Neural cell (in vitro differentiated cells): ENCODE measurements around the gene ZCCHC24. TPM values are rescaled to one million over a fixed set of nuclear protein-coding genes. Genes with fewer than 3 reads are reported as not detected.

Experiments used
- H2AFZ ChIP-seq: fragments of 200-600, 300-800 bp; sonication (generic), shearing (Covaris generic); 2 replicates; pipeline ENCODE4 v1.6.0; 2014; ENCODE audit warnings: low read depth, mild to moderate bottlenecking, antibody characterized with exemption, low read length, moderate library complexity
- H3F3A ChIP-seq: fragments of 200-600 bp; shearing (Covaris generic); 2 replicates; pipeline ENCODE4 v1.6.1; 2016; ENCODE audit warnings: mild to moderate bottlenecking, moderate library complexity, mixed read lengths, antibody characterized with exemption, low read length; ENCODE audit not compliant: insufficient read depth, poor library complexity, severe bottlenecking
- H3K27ac ChIP-seq: fragments of 200-600, 300-800 bp; sonication (generic), shearing (Covaris generic); 2 replicates; pipeline ENCODE4 v1.5.1; 2014; ENCODE audit warnings: mild to moderate bottlenecking, low read length, moderate library complexity
- H3K27me3 ChIP-seq: fragments of 300-800, 200-600 bp; sonication (generic), shearing (Covaris generic); 2 replicates; pipeline ENCODE4 v1.6.0; 2014; ENCODE audit warnings: mild to moderate bottlenecking, low read depth, low read length, moderate library complexity; ENCODE audit not compliant: insufficient read depth
- H3K36me3 ChIP-seq: fragments of 300-800, 200-600 bp; sonication (generic), shearing (Covaris generic); 2 replicates; pipeline ENCODE4 v1.5.1; 2014; ENCODE audit warnings: mild to moderate bottlenecking, antibody characterized with exemption, low read length, moderate library complexity; ENCODE audit not compliant: insufficient read depth
- H3K4me2 ChIP-seq: fragments of 300-800, 200-600 bp; sonication (generic), shearing (Covaris generic); 2 replicates; pipeline ENCODE4 v1.6.0; 2014; ENCODE audit warnings: mild to moderate bottlenecking, low read length
- H3K4me3 ChIP-seq: fragments of 300-800, 200-600 bp; sonication (generic), shearing (Covaris generic); 2 replicates; pipeline ENCODE4 v1.5.1; 2014; ENCODE audit warnings: mild to moderate bottlenecking, low read length, moderate library complexity
- H3K79me2 ChIP-seq: fragments of 200-600 bp; shearing (Covaris generic); replicated peaks from 2 replicates; pipeline ENCODE4 v1.6.0; 2014; ENCODE audit warnings: mild to moderate bottlenecking, low read length, moderate library complexity; ENCODE audit not compliant: insufficient read depth
- H3K9ac ChIP-seq: fragments of 300-800, 200-600 bp; sonication (generic), shearing (Covaris generic); 2 replicates; pipeline ENCODE4 v1.6.1; 2016; ENCODE audit warnings: mild to moderate bottlenecking, low read length, mixed read lengths
- H3K9me2 ChIP-seq: fragments of 200-600 bp; shearing (Covaris generic); 2 replicates; pipeline ENCODE4 v1.6.1; 2016; ENCODE audit warnings: mild to moderate bottlenecking, low read length, mixed read lengths; ENCODE audit not compliant: insufficient read depth
- H3K9me3 ChIP-seq: fragments of 200-600, 300-800 bp; sonication (generic), shearing (Covaris generic); 2 replicates; pipeline ENCODE4 v1.6.1; 2016; ENCODE audit warnings: mild to moderate bottlenecking, mixed run types, low read length, moderate library complexity, mixed read lengths
- H4K20me1 ChIP-seq: fragments of 200-600 bp; shearing (Covaris generic); 2 replicates; pipeline ENCODE4 v1.6.1; 2016; ENCODE audit warnings: mild to moderate bottlenecking, mixed run types; ENCODE audit not compliant: insufficient read depth
- EP300 ChIP-seq: fragments of 450-650 bp; conservative IDR thresholded peaks from 2 replicates; pipeline ENCODE4 v1.6.1; 2014; ENCODE audit warnings: antibody characterized with exemption, mild to moderate bottlenecking, moderate library complexity; ENCODE audit not compliant: poor library complexity, severe bottlenecking
- EZH2 ChIP-seq: fragments of 200-600, 300-800 bp; shearing (Covaris generic), sonication (generic); IDR thresholded peaks from 2 replicates; pipeline ENCODE4 v1.6.1; 2014; ENCODE audit warnings: antibody characterized with exemption, low read length, borderline replicate concordance, mild to moderate bottlenecking; ENCODE audit not compliant: insufficient read depth, poor library complexity, severe bottlenecking
- MXI1 ChIP-seq: fragments of 450-650 bp; conservative IDR thresholded peaks from 2 replicates; pipeline ENCODE4 v1.6.1; 2014; ENCODE audit warnings: antibody characterized with exemption, mild to moderate bottlenecking; ENCODE audit not compliant: poor library complexity, severe bottlenecking
- POLR2AphosphoS5 ChIP-seq: IDR thresholded peaks from 2 replicates; pipeline ENCODE4 v1.6.1; 2012
- RAD21 ChIP-seq: fragments of 450-650 bp; conservative IDR thresholded peaks from 2 replicates; pipeline ENCODE4 v1.6.1; 2014; ENCODE audit warnings: antibody characterized with exemption, mild to moderate bottlenecking, moderate library complexity
- SMC3 ChIP-seq: fragments of 450-650 bp; conservative IDR thresholded peaks from 2 replicates; pipeline ENCODE4 v1.6.1; 2014; ENCODE audit warnings: antibody characterized with exemption, mild to moderate bottlenecking, moderate library complexity; ENCODE audit not compliant: poor library complexity
- TAF1 ChIP-seq: IDR thresholded peaks from 2 replicates; pipeline ENCODE4 v1.6.1; 2012; ENCODE audit warnings: low read depth
- polyA plus RNA-seq: library from polyadenylated mRNA; depleted of rRNA; stranded (reverse); fragments of >200 nt; gene quantifications from 2 replicates; pipeline ENCODE4 v1.2.3, GENCODE V29; 2014
- TF ChIP-seq, protein P1 (sequence below): fragments of 450-650 bp; IDR thresholded peaks from 2 replicates; pipeline ENCODE4 v1.5.1; 2014; ENCODE audit warnings: antibody characterized with exemption, mild to moderate bottlenecking, moderate library complexity; ENCODE audit not compliant: poor library complexity, severe bottlenecking
- TF ChIP-seq, protein P2 (sequence below): IDR thresholded peaks from 2 replicates; pipeline ENCODE4 v1.6.1; 2012; ENCODE audit warnings: borderline replicate concordance

ZCCHC24 gene
- polyA plus RNA-seq, 1 donor from 2014 or later: not detected

DNA sequence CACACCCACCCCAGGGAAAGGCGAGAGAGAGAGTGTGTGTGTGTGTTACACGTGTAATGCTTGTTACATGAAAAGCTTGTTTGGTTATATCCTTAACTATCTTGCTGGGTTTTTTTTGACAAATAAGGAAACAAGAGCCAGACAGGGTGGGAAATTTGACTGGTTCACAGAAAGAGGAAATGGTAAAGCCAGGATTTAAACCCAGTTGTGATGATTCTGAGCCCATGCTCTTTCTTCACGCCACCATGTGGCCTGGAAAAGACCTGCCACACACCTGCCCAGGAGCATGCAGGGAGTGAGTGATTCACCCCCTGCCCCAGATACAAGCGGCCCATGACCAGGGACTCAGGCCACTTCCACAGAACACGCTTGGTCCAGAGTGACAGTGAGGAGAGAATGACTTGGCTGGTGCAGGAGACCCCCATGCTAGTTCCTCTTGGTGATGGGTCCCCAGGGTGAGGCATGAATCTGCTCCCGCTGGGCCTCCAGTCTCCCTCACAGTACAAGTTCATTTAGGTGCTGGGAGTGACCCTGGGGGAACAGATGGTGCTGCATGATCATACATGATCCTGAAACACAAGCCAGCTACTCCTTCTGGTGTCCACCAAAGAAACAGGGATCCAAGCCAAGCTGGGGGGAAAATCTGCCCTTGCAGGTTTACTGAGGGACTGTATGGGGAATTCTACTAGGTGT is 45.9 kb upstream of the ZCCHC24 start:
- H4K20me1 ChIP-seq: no peaks in the 10 kb centered on the region
- no peak overlapping the region for H3K27ac ChIP-seq
- no peak overlapping the region for H2AFZ ChIP-seq
- no peak overlapping the region for H3K9ac ChIP-seq
- no peak overlapping the region for H3K4me2 ChIP-seq
- TF ChIP-seq, protein P1, sequence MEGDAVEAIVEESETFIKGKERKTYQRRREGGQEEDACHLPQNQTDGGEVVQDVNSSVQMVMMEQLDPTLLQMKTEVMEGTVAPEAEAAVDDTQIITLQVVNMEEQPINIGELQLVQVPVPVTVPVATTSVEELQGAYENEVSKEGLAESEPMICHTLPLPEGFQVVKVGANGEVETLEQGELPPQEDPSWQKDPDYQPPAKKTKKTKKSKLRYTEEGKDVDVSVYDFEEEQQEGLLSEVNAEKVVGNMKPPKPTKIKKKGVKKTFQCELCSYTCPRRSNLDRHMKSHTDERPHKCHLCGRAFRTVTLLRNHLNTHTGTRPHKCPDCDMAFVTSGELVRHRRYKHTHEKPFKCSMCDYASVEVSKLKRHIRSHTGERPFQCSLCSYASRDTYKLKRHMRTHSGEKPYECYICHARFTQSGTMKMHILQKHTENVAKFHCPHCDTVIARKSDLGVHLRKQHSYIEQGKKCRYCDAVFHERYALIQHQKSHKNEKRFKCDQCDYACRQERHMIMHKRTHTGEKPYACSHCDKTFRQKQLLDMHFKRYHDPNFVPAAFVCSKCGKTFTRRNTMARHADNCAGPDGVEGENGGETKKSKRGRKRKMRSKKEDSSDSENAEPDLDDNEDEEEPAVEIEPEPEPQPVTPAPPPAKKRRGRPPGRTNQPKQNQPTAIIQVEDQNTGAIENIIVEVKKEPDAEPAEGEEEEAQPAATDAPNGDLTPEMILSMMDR: no peak
- TF ChIP-seq EZH2: no peak
- no peak for TF ChIP-seq EP300
- TF ChIP-seq RAD21: no peak
- TF ChIP-seq TAF1: no peak
- H3K4me3 ChIP-seq: no peak overlapping the region
- H3K9me3 ChIP-seq: no peaks in the 10 kb centered on the region
- no peaks in the 10 kb centered on the region for H3K79me2 ChIP-seq
- no peaks in the 10 kb centered on the region for H3K36me3 ChIP-seq
- no peaks in the 10 kb centered on the region for H3K27me3 ChIP-seq
- H3K9me2 ChIP-seq: no peaks in the 10 kb centered on the region
- H3F3A ChIP-seq: no peaks in the 10 kb centered on the region

DNA sequence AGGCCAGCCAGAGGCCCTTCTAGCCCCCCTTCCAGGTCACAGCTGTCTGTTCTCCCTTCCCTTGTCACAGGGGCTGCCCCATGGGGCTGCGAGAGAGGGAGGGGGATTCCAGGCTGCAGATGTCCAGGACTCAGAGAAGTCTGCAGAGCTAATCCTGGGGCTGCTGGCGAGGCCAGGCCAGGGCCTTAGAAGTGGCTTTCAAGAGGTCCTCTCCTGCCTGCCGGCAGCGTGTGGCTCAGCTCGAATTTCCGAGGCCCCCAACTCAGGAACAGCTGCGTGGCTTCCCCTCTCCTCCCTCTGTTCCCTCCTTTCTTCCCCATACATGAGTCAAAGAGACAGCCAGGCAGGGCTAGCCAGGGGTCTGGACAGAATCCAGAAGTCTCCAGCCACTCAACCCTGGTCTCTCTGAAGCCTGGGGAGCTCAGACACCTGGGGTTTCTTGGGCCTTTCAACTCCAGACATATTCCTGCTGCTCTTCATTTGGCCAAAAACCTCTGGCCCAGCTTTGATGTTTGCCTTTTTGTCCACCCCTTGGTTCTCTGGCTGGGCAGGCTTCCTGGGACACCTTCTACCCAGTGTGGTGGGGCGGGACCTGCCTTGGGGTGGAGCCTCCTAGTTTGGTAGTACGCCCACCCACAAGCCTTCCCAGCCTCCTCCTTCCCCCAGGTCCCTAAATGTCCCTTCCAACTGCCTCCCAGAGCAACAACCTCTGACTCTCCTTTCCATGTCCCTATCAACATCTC is 45.1 kb upstream of the ZCCHC24 start:
- H3F3A ChIP-seq: no peaks in the 10 kb centered on the region
- no peaks in the 10 kb centered on the region for H3K9me3 ChIP-seq
- H3K27me3 ChIP-seq: no peaks in the 10 kb centered on the region
- H3K36me3 ChIP-seq: no peaks in the 10 kb centered on the region
- H3K9ac ChIP-seq: no peak overlapping the region
- no peak overlapping the region for H2AFZ ChIP-seq
- no peaks in the 10 kb centered on the region for H3K9me2 ChIP-seq
- no peak overlapping the region for H3K4me3 ChIP-seq
- TF ChIP-seq EZH2: no peak
- TF ChIP-seq, protein P2, sequence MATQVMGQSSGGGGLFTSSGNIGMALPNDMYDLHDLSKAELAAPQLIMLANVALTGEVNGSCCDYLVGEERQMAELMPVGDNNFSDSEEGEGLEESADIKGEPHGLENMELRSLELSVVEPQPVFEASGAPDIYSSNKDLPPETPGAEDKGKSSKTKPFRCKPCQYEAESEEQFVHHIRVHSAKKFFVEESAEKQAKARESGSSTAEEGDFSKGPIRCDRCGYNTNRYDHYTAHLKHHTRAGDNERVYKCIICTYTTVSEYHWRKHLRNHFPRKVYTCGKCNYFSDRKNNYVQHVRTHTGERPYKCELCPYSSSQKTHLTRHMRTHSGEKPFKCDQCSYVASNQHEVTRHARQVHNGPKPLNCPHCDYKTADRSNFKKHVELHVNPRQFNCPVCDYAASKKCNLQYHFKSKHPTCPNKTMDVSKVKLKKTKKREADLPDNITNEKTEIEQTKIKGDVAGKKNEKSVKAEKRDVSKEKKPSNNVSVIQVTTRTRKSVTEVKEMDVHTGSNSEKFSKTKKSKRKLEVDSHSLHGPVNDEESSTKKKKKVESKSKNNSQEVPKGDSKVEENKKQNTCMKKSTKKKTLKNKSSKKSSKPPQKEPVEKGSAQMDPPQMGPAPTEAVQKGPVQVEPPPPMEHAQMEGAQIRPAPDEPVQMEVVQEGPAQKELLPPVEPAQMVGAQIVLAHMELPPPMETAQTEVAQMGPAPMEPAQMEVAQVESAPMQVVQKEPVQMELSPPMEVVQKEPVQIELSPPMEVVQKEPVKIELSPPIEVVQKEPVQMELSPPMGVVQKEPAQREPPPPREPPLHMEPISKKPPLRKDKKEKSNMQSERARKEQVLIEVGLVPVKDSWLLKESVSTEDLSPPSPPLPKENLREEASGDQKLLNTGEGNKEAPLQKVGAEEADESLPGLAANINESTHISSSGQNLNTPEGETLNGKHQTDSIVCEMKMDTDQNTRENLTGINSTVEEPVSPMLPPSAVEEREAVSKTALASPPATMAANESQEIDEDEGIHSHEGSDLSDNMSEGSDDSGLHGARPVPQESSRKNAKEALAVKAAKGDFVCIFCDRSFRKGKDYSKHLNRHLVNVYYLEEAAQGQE: no peak
- TF ChIP-seq EP300: no peak
- no peak for TF ChIP-seq RAD21
- no peak for TF ChIP-seq SMC3
- TF ChIP-seq MXI1: no peak
- TF ChIP-seq, protein P1: no peak
- no peak for TF ChIP-seq POLR2AphosphoS5
- TF ChIP-seq TAF1: no peak
- H4K20me1 ChIP-seq: no peaks in the 10 kb centered on the region
- H3K79me2 ChIP-seq: no peaks in the 10 kb centered on the region
- H3K27ac ChIP-seq: no peak overlapping the region
- H3K4me2 ChIP-seq: no peak overlapping the region
